Osteoblast (primary cell): ENCODE data around the gene ADAMTS2. TPM values are rescaled to one million over a fixed set of nuclear protein-coding genes. Genes with fewer than 3 reads are reported as not detected.

Source experiments
- DNase-seq: peaks from one replicate; pipeline ENCODE4 v3.0.0; 2011; ENCODE audit warnings: low spot score, mixed read lengths; ENCODE audit not compliant: insufficient read length; ENCODE audit errors: missing footprints
- H2AFZ ChIP-seq: 2 replicates; pipeline ENCODE4 v1.6.0; 2011; ENCODE audit warnings: mild to moderate bottlenecking, low read length
- H3K27ac ChIP-seq: 2 replicates; pipeline ENCODE4 v1.5.1; 2011; ENCODE audit warnings: mild to moderate bottlenecking, low read depth, low read length, moderate library complexity
- H3K27me3 ChIP-seq: 2 replicates; pipeline ENCODE4 v1.6.0; 2012; ENCODE audit warnings: mild to moderate bottlenecking, control low read depth, inconsistent platforms, low read length, moderate library complexity; ENCODE audit not compliant: insufficient read depth
- H3K36me3 ChIP-seq: 2 replicates; pipeline ENCODE4 v1.5.1; 2011; ENCODE audit warnings: mild to moderate bottlenecking, low read length, control low read depth, moderate library complexity; ENCODE audit not compliant: insufficient read depth
- H3K4me1 ChIP-seq: 2 replicates; pipeline ENCODE4 v1.5.1; 2011; ENCODE audit warnings: mild to moderate bottlenecking, low read length, control low read depth, moderate library complexity; ENCODE audit not compliant: insufficient read depth
- H3K4me2 ChIP-seq: 2 replicates; pipeline ENCODE4 v1.6.0; 2011; ENCODE audit warnings: mild to moderate bottlenecking, low read length; ENCODE audit not compliant: insufficient read depth
- H3K4me3 ChIP-seq: fragments of 200-600 bp; sonication (generic); 3 replicates; pipeline ENCODE4 v1.5.1; 2012; ENCODE audit warnings: mild to moderate bottlenecking, low read length, inconsistent platforms; ENCODE audit not compliant: insufficient read depth
- H3K79me2 ChIP-seq: 2 replicates; pipeline ENCODE4 v1.6.0; 2012; ENCODE audit warnings: mild to moderate bottlenecking, low read length, control low read depth, inconsistent platforms; ENCODE audit not compliant: insufficient read depth
- H3K9me3 ChIP-seq: 2 replicates; pipeline ENCODE4 v1.5.1; 2011; ENCODE audit warnings: low read depth, low read length, control low read depth
- H4K20me1 ChIP-seq: 2 replicates; pipeline ENCODE4 v1.6.0; 2012; ENCODE audit warnings: mild to moderate bottlenecking, low read length, control low read depth; ENCODE audit not compliant: insufficient read depth
- total RNA-seq: library from RNA; depleted of rRNA; stranded (reverse); fragments of >200 nt; gene quantifications from 2 replicates; pipeline ENCODE4 v1.2.3, GENCODE V29; 2012
- TF ChIP-seq, protein P1 (sequence below): IDR thresholded peaks from 2 replicates; pipeline ENCODE4 v1.5.1; 2011; ENCODE audit warnings: mild to moderate bottlenecking, low read depth, low read length, moderate library complexity; ENCODE audit errors: extremely low read depth

Gene ADAMTS2
- total RNA-seq, 1 donor = 144 TPM

GRCh38 chr5:179330186-179330900, 14.9 kb downstream of the ADAMTS2 start:
- Histone ChIP-seq H2AFZ (no peak overlapping the region), H3K9me3 (no peaks in the 10 kb centered on the region), H3K4me1 (peaks cover 3% of the 10 kb centered on the region), H3K36me3 (peaks cover 17% of the 10 kb centered on the region), H3K4me2 (no peak overlapping the region), H3K79me2 (peaks cover 92% of the 10 kb centered on the region), H4K20me1 (peaks cover 54% of the 10 kb centered on the region), H3K4me3 (no peak overlapping the region), H3K27me3 (no peaks in the 10 kb centered on the region), H3K27ac (no peak overlapping the region)
- DNase-seq = no peak
- TF ChIP-seq, protein P1, sequence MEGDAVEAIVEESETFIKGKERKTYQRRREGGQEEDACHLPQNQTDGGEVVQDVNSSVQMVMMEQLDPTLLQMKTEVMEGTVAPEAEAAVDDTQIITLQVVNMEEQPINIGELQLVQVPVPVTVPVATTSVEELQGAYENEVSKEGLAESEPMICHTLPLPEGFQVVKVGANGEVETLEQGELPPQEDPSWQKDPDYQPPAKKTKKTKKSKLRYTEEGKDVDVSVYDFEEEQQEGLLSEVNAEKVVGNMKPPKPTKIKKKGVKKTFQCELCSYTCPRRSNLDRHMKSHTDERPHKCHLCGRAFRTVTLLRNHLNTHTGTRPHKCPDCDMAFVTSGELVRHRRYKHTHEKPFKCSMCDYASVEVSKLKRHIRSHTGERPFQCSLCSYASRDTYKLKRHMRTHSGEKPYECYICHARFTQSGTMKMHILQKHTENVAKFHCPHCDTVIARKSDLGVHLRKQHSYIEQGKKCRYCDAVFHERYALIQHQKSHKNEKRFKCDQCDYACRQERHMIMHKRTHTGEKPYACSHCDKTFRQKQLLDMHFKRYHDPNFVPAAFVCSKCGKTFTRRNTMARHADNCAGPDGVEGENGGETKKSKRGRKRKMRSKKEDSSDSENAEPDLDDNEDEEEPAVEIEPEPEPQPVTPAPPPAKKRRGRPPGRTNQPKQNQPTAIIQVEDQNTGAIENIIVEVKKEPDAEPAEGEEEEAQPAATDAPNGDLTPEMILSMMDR = no peak

DNA sequence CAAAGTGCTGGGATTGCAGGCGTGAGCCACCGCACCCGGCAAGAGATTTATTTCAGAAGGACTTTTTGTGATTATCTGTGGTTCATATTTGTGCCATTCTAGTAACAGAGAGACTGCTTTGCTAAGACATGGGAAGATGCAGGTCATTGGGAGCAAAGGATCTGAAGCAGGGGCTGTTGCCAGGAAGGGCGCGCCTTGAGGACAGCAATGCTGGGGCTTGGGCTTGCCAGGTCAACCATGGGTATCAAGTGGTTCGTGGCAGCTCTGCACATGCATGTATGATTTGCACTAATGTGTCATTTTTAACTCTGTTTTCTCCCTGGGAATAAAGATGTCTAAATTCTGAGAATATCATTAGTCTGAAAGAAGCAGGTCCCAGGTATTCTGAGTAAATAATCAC, 17.0 kb downstream of the ADAMTS2 start:
- peak; percentile 52 for DNase-seq
- Histone ChIP-seq H3K4me3 (no peak overlapping the region), H2AFZ (no peak overlapping the region), H3K79me2 (peaks cover 92% of the 10 kb centered on the region), H4K20me1 (peaks cover 48% of the 10 kb centered on the region), H3K4me1 (peaks cover 6% of the 10 kb centered on the region), H3K27me3 (no peaks in the 10 kb centered on the region), H3K36me3 (peaks cover 8% of the 10 kb centered on the region), H3K4me2 (no peak overlapping the region), H3K27ac (no peak overlapping the region), H3K9me3 (no peaks in the 10 kb centered on the region)
- TF ChIP-seq, protein P1 = no peak

GRCh38 chr5:179327021-179327735, 18.1 kb downstream of the ADAMTS2 start:
- Histone ChIP-seq H3K4me2 (no peak overlapping the region), H4K20me1 (peaks cover 50% of the 10 kb centered on the region), H3K27ac (peak overlapping the region; percentile 46), H2AFZ (no peak overlapping the region), H3K36me3 (peaks cover 8% of the 10 kb centered on the region), H3K4me3 (no peak overlapping the region), H3K27me3 (no peaks in the 10 kb centered on the region), H3K4me1 (peaks cover 17% of the 10 kb centered on the region), H3K9me3 (no peaks in the 10 kb centered on the region), H3K79me2 (peaks cover 92% of the 10 kb centered on the region)
- peak; percentile 82 for DNase-seq
- TF ChIP-seq, protein P1 = no peak
